ENCODE results near the gene FMR1.

Gene FMR1

GRCh38 chrX:147911192-147912022 is at the start of gene FMR1:
TSS of gene FMR1 (plus strand) at chrX:147911919. CDS start at chrX:147912180, 261 bp downstream.
- DNase-seq (ENCODE audit: low read depth in 1 of 2, low spot score in 1 of 2): peak; percentile 81 to 91

- no peak for DNase-seq (ENCODE audit: low read depth in 1 of 2, low spot score in 1 of 2)
Measured at GRCh38 chrX:147875866-147876596, 35.7 kb upstream of the FMR1 start.

- DNase-seq (ENCODE audit: low read depth in 1 of 2, low spot score in 1 of 2): no peak
Measured at GRCh38 chrX:147876849-147877646, 34.7 kb upstream of the FMR1 start.

GRCh38 chrX:147877726-147878125 is 34.0 kb upstream of the FMR1 start:
- DNase-seq (ENCODE audit: low read depth in 1 of 2, low spot score in 1 of 2): no peak

GRCh38 chrX:147884958-147885357 is 26.8 kb upstream of the FMR1 start:
- no peak for DNase-seq (ENCODE audit: low read depth in 1 of 2, low spot score in 1 of 2)

- no peak for DNase-seq (ENCODE audit: low read depth in 1 of 2, low spot score in 1 of 2)
Measured at GRCh38 chrX:147890756-147891155, 21.0 kb upstream of the FMR1 start.

- DNase-seq (ENCODE audit: low read depth in 1 of 2, low spot score in 1 of 2): no peak
Measured at GRCh38 chrX:147891896-147892295, 19.8 kb upstream of the FMR1 start.

- DNase-seq (ENCODE audit: low read depth in 1 of 2, low spot score in 1 of 2): no peak
Measured at GRCh38 chrX:147893741-147894140, 18.0 kb upstream of the FMR1 start.

GRCh38 chrX:147894366-147894963 is 17.3 kb upstream of the FMR1 start:
- DNase-seq (ENCODE audit: low read depth in 1 of 2, low spot score in 1 of 2): no peak

GRCh38 chrX:147897117-147897516 is 14.6 kb upstream of the FMR1 start:
- no peak for DNase-seq (ENCODE audit: low read depth in 1 of 2, low spot score in 1 of 2)

GRCh38 chrX:147898951-147899350 is 12.8 kb upstream of the FMR1 start:
- no peak for DNase-seq (ENCODE audit: low read depth in 1 of 2, low spot score in 1 of 2)

GRCh38 chrX:147899379-147900114 is 12.2 kb upstream of the FMR1 start:
- no peak for DNase-seq (ENCODE audit: low read depth in 1 of 2, low spot score in 1 of 2)

GRCh38 chrX:147900349-147900748 is 11.4 kb upstream of the FMR1 start:
- DNase-seq (ENCODE audit: low read depth in 1 of 2, low spot score in 1 of 2): no peak

- no peak for DNase-seq (ENCODE audit: low read depth in 1 of 2, low spot score in 1 of 2)
Measured at GRCh38 chrX:147901461-147902126, 10.1 kb upstream of the FMR1 start.

- no peak for DNase-seq (ENCODE audit: low read depth in 1 of 2, low spot score in 1 of 2)
Measured at GRCh38 chrX:147902270-147902669, 9.4 kb upstream of the FMR1 start.

- DNase-seq (ENCODE audit: low read depth in 1 of 2, low spot score in 1 of 2): no peak
Measured at GRCh38 chrX:147908106-147908505, 3.6 kb upstream of the FMR1 start.

- no peak for DNase-seq (ENCODE audit: low read depth in 1 of 2, low spot score in 1 of 2)
Measured at GRCh38 chrX:147910607-147911006, 1.1 kb upstream of the FMR1 start.

- DNase-seq (ENCODE audit: low read depth in 1 of 2, low spot score in 1 of 2): peak in 1 of 2 donors; percentile 0
Measured at GRCh38 chrX:147912093-147912801, 528 bp downstream of the FMR1 start.

GRCh38 chrX:147913570-147913969 is 1.9 kb downstream of the FMR1 start:
- no peak for DNase-seq (ENCODE audit: low read depth in 1 of 2, low spot score in 1 of 2)

Data from activated CD4-positive, alpha-beta T cell treated with anti-CD3 and anti-CD28 coated beads, Interleukin-2, amount 50 U/mL, for 24 hours (primary cell).